Cardiac fibroblast (primary cell): ENCODE measurements around the gene SCN3B.

Source experiments
- DNase-seq, 2 donors: peaks; one replicate each; pipeline versions ENCODE4 v3.0.0 to v3.0.0-alpha.2; 2010; ENCODE audit warnings: low read depth in 2 of 2
- H3K4me3 ChIP-seq, 2 donors: replicated peaks in 1 of 2; 1 replicate in 1 of 2; 2 replicates in 1 of 2; pipeline ENCODE4 v1.5.1; 2011; ENCODE audit warnings: low read depth in 2 of 2, low read length in 2 of 2, mild to moderate bottlenecking in 2 of 2, moderate library complexity in 1 of 2
- TF ChIP-seq, protein P1 (sequence below): IDR thresholded peaks from one replicate; pipeline ENCODE4 v1.5.1; 2011; ENCODE audit warnings: low read depth, mild to moderate bottlenecking, low read length, inconsistent platforms

SCN3B gene, protein sequence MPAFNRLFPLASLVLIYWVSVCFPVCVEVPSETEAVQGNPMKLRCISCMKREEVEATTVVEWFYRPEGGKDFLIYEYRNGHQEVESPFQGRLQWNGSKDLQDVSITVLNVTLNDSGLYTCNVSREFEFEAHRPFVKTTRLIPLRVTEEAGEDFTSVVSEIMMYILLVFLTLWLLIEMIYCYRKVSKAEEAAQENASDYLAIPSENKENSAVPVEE

DNA sequence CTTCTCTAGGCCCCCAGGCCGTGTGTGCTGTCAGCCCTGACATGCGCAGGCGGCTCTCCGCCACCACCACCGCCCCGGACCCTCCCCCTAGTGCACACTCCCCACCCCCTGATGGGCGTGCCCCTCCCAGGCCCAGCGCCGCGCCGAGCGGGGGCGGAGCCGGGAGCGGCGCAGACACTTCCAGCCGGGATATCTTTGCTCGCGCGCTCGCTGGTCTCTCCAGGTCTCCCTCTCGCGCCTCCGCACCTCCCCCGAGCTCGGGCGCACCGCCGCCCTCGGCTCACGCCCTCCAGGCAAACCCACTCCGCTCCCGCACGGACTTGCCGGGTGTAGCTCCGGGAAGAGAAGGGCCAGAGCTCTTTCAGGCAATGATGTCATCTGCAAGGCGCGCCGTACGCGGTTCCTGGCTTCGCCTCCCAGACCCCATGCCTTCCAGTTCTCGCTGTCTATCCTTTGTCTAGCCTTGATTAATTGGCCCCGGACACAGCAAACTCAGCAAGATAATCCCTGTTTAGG lies at the start of gene SCN3B:
Gene SCN3B, minus strand, starts transcription at position 59 of the 516 bp plus-strand sequence. CDS start 823 bp downstream, outside the sequence.
- TF ChIP-seq, protein P1, sequence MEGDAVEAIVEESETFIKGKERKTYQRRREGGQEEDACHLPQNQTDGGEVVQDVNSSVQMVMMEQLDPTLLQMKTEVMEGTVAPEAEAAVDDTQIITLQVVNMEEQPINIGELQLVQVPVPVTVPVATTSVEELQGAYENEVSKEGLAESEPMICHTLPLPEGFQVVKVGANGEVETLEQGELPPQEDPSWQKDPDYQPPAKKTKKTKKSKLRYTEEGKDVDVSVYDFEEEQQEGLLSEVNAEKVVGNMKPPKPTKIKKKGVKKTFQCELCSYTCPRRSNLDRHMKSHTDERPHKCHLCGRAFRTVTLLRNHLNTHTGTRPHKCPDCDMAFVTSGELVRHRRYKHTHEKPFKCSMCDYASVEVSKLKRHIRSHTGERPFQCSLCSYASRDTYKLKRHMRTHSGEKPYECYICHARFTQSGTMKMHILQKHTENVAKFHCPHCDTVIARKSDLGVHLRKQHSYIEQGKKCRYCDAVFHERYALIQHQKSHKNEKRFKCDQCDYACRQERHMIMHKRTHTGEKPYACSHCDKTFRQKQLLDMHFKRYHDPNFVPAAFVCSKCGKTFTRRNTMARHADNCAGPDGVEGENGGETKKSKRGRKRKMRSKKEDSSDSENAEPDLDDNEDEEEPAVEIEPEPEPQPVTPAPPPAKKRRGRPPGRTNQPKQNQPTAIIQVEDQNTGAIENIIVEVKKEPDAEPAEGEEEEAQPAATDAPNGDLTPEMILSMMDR, result no peak
- peak within 1 kb of the TSS; percentile 63 to 66 for H3K4me3 ChIP-seq
- peak; percentile 56 to 62 for DNase-seq

GRCh38 chr11:123702696-123703095 lies 48.3 kb upstream of the SCN3B start:
- DNase-seq, result no peak
- TF ChIP-seq, protein P1, result no peak
- no peak overlapping the region for H3K4me3 ChIP-seq

DNA sequence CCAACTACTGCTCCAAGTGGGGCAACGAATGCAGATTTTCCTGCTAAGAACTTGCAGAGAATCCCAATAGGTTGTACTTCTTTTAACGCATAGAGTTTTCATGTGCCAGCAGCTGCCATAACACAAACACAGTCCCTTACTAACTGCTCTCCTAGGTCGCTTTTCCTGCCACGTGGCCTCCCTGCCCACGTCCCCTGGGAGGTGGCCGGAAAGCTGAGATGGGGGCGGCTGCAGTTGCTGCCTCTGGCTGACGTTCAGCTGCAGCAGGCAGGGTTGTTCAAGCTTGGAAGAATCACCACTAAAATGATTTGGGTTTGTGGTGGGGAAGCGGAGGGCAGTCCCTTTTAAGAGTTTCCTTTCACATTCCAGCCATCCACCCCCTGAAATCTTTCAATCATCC lies 47.7 kb upstream of the SCN3B start:
- no peak overlapping the region for H3K4me3 ChIP-seq
- peak; percentile 17 to 31 for DNase-seq
- TF ChIP-seq, protein P1, result no peak

DNA sequence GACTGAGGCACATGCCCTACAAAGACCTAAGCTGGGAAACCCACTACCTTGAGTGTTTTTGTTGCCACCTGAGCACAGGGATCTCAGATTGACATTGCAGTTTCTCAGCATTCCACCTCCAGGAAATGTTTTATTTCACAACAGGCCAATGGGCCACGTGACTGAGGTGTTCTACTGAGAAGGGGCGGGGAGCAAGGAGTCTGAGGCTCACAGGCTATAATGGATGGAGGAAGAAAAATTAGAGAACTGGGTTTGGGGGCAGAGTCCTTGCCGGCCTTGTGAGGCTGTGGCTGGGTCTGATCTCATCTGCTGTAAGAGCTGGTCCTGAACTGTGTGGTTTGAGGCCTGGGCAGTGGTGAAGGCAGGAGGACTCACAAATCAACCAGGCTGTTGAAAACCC lies 46.3 kb upstream of the SCN3B start:
- TF ChIP-seq, protein P1, result no peak
- DNase-seq, result no peak
- no peak overlapping the region for H3K4me3 ChIP-seq

DNA sequence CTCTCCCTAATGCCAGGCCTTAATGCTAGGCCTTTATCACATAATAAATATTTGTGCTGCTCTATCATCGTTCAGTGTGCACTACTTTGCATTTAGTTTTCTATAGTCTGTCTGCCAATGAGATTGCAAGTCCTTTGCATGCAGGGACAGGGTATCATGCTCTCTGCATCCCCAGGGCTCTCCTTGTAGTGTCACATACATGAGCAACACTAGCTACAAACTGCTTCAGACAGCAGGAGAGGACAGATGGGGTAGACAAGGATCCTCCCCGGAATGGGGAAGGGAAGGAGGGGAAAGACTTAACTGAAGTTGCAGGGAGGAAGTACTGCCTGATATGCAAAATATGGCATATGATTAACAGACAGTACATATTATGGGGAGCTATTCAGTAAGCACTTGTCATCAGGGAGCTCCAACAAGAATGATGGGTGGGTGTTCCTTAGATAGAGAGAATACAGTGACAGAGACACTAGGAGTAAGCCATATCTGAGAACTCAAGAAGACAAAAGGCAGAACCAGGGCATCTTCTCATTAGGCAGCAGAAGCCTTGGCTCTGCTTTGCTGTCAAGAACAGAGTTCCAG lies 44.2 kb upstream of the SCN3B start:
- no peak overlapping the region for H3K4me3 ChIP-seq
- DNase-seq, result no peak
- TF ChIP-seq, protein P1, result no peak

GRCh38 chr11:123696183-123696582 lies 41.8 kb upstream of the SCN3B start:
- TF ChIP-seq, protein P1, result no peak
- H3K4me3 ChIP-seq, result no peak overlapping the region
- peak in 1 of 2 donors; percentile 18 for DNase-seq

DNA sequence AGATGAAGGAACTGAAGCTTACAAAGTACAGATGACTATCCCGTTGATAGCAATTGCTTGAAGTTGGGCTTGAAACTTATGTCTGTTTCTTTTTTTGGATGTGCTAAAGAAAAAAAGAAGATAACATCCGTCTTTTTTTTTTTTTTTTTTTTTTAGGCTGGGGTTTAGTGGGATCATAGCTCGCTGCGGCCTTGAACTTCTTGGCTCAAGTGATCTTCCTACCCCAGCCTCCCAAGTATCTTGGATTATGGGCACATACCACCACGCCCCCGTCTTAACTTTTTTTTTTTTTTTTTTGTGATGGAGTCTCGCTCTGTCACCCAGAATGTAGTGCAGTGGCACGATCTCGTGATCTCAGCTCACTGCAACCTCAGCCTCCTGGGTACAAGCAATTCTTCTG lies 40.8 kb upstream of the SCN3B start:
- no peak overlapping the region for H3K4me3 ChIP-seq
- TF ChIP-seq, protein P1, result no peak
- DNase-seq, result no peak
